GM19438 (cell line): ENCODE measurements around the gene TTLL8.

ENCODE experiments used
- ATAC-seq: cut with Tn5 transposase; IDR thresholded peaks from one replicate; pipeline ENCODE4 v1.9.1; 2021; ENCODE audit warnings: low read depth; ENCODE audit not compliant: unreplicated experiment

Gene TTLL8

DNA sequence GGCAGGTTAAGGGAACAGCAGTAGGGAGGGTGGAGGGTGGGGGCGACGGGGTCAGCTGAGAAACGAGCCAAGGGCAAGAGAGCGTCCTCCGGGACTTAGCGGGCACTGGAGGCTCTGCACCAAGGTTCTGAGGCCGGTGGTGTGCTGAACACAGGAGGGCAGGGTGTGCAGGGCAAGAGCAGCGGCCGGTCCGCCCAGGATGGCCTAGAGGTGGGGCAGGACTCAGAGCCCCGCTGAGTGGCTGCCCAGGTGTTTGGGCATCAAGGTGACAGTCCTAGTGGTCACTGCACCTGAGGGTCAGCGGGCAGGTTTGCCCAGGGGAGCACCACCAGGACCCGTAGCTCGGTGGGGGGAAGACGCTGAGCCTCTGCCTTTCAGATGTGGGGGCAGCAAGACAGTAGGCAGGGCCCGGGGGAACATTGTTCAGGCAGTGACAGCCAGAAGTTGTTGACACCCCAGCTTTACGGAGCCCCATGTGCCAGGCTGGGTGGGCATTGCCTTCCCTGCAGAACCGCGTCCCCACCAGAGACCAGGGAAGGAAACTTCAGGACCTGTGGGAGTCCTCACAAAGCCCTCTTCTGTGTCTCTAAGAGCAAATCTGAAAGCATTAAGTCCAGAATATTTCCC is 4.5 kb upstream of the TTLL8 start:
- no peak for ATAC-seq

DNA sequence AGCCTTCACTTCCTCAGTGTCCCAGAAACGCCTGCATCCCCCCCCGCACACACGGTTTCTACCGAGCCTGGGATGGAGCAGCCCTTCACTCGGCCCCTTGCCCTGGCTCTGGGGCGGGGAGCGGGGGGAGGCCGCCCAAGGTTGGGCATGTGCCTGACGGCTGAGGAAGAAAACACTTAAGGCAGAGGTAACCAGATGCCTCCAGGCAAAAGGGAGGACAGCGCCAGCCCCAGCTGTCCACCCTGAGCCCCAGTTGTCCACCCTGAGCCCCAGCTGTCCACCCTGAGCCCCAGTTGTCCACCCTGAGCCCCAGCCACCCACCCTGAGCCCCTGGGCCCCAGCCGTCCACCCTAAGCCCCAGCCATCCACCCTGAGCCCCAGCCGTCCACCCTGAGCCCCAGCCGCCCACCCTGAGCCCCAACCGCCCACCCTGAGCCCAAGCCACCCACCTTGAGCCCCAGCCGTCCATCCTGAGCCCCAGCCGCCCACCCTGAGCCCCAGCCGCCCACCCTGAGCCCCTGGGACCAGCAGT is 3.8 kb upstream of the TTLL8 start:
- no peak for ATAC-seq

GRCh38 chr22:50061141-50061823 is 3.2 kb upstream of the TTLL8 start:
- no peak for ATAC-seq

GRCh38 chr22:50060441-50061140 is 2.5 kb upstream of the TTLL8 start:
- ATAC-seq, result no peak

DNA sequence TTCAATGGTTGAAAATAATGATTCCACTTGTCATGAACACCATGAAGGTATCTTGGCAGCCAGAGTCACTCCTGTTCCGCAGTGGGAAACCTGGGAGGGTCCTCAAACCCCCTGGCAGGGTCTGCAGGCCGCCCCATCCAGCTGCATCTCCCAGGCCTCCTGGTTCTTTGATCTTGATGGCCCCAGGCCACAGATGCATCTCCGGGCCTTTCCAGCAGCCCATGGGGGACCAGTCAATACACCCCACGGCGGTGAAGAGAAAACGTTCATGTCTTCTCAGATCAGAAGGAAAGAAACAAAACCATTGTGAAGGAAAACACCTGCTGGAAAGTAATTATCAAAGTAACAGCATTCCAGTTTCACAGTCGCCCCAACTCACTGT is 1.8 kb upstream of the TTLL8 start:
- no peak for ATAC-seq

DNA sequence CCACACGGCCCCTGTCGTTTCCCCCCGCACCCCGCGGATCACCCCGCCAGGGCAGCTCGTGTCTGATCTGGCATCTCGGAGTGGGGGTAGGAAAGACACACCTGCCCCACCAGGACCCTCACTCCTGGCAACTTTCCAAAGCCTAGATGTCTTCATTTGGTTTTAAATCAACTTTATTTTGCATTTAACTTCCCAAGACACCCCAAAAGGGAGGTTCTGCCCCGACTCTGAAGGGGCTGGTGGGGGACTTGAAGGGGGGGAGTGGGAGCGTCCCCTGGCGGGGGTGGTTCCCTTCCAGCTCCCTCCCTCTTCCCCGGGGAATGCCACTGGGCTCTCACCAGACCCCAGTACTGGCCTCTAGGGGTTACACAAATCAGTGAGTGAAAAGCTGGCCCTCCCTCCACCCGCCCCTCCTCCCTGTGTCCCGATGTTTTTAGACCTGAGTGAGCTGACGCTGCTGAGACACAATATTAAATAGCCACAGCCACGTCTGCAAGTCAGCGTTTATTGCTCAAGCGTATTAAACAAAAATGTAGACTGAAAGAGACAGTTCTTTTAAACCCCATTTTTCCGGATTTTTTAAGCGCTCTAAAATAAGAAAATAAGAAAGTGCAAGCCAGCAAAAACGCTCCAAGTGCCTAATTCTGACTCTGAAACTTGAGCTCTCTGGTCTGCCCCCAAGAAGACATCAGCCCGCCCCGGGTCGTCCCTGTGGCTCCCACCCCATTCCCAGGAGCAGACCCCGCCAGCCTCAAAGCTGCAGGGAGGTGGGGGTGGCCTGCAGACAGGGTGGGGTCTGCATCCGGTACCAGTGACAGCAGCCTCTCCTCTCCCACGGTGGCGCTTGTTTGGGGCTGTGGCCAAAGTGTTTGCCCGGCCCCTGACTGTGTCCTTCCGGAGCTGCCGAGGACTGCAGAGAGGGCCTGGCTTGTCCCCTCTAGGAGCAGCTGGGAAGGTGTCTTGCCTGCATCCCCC is 1.1 kb upstream of the TTLL8 start:
- no peak for ATAC-seq

DNA sequence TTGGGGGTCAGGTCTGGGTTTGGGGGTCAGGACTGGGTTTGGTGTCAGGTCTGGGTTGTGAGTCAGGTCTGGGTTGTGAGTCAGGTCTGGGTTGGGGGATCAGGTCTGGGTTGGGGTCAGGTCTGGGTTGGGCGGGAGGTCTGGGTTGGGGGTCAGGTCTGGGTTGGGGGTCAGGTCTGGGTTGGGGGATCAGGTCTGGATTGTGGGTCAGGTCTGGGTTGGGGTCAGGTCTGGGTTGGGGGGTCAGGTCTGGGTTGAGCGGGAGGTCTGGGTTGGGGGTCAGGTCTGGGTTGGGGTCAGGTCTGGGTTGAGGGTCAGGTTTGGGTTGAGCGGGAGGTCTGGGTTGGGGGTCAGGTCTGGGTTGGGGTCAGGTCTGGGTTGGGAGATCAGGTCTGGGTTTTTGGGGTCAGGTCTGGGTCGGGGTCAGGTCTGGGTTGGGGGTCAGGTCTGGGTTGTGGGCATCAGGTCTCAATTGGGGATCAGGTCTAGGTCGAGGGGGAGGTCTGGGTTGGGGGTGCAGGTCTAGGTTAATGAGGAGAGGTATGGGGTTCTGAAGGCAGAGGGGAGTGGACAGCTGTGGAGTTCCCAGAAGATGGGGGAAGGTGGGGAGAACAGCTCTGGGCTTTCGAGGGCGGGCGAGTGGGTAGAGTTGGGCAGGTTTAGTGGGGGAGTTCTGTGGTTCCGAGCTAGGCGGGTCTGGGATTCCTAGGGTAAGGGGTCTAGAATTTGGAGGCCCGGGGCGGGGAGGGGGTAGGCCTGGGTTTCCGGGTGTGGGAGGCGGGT is 629 bp downstream of the TTLL8 start:
- no peak for ATAC-seq

GRCh38 chr22:50056214-50056972 is 1.7 kb downstream of the TTLL8 start:
- ATAC-seq, result no peak

GRCh38 chr22:50053861-50054260 is 4.2 kb downstream of the TTLL8 start:
- no peak for ATAC-seq

- ATAC-seq, result no peak
Measured at GRCh38 chr22:50051930-50052329, 6.2 kb downstream of the TTLL8 start.

DNA sequence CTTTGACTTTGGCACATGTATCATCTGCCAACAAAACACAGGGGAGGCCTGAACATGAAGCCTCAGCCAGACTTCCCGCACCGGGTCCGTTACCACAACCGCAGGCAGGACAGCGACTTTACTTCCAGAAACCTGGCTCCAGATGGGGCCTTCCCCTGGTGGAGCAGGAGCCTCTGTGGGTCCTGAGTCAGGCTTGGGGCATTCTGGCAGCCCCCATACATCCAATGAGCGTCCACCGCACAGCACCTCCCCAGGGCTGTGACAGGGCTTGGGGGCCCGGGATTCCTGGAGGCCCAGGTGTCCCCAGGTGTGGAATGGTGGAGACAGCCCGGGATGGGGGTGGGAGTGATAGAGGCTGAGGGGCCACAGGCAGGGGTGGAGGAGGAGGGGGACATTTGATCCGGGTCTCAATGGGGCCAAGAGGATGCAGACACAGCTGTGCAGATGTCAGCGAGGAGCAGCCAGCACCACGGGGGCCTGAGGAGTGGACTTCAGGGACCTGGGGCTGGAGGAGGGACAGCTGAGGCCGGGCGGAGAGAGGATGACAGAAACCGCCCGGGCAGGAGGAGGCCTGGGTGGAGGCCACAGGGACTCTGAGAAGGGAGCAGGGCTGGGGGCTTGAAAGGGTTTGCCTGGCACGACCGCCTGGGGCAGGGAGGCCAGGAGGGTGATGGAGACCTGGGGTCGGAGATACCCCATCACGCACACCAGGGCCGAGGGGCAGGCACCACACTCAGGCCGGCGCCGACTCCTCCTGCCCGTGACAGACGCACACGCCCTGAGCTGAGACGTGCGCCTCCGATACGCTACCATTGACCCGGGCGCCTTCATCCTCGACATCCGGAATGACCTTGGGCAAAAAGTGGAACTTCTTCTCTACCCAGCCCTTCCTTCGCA is 8.6 kb downstream of the TTLL8 start:
- no peak for ATAC-seq

DNA sequence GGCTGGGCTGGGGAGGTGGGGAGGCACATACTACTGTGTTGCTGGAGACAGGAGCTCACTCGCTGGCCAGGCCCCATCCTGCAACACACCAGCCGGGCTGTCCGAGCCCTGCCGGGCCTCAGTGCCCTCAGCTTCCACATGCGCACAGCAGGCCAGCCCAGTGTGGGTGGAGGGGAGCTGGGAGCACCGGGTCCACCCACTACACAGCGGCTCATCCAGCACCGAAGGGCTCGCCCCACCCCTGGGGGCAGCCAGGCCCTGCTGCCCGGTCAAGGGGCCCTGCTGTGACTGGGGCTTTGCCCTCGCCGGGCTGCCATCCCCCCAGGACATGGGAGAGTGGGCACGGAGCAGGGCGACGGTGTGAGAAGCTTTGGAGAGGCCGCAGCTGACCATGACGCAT is 9.3 kb downstream of the TTLL8 start:
- ATAC-seq, result no peak

DNA sequence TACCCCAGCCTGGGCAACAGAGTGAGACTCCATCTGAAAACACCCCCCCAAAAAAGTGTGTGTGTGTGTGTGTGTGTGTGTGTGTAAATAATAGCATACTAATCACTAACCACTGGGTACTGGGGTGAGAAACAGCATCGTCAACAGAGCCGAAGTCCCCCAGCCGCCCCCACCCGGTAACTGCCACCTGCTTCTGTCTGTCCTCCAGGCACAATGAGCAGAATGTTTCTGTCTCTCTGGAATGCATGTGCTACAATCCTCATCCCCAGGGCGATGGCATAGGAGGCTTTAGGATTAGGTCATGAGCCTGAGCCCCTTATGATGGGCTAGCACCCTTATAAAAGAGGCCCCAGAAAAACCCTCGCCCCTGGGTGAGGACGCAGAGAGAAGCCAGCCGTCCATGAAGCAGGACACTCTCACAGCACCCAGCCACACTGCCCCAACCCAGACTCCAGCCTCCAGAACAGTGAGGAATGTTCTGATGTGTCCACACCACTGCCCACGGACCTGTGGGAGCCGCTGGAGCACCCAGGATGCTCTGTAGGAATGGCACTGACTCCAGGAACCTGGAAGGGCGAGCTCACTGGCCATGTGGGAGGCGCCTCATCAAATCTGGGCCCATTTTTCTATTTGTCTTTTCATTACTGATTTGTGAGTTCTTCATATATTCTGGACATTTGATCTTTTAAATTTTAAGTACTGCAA is 9.9 kb downstream of the TTLL8 start:
- no peak for ATAC-seq

- no peak for ATAC-seq
Measured at GRCh38 chr22:50047346-50047745, 10.8 kb downstream of the TTLL8 start.

DNA sequence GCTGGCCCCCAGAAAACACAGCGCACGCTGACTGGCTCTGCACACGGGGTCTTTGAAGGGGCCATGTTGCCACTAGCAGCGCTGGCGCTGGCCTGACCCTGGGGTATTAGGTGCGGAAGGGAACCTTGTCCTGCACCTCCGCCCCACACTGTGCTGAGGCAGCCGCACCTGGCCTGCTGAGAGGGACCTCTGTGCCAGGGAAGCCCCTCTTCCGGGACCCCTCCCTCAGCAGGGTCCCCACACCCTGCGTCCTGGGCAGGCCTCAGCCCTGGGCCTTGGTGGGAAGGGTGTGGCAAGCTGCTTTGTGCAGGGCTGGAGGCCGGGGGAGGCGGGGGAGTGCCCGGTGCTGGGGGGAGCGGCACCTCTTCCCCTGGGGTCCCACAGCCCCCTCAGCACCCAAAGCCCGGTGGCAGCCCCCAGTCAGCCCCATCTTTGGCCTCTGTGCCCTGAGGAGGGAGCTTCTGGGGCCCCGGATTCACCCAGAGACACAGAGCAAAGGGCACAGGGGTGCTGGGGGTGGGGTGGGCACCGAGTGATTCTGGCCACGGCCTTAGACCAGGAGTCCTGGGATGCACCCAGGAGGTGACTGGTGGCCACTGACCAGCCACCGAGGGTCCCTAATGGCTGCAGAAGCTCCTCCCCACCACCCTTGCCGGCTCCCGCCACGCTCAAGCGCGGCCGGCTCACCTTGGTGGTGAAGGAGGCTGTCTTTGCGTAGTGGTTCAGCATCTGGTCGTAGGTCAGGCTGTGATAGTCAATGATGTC is 11.4 kb downstream of the TTLL8 start:
- ATAC-seq, result no peak

GRCh38 chr22:50046019-50046415 is 12.1 kb downstream of the TTLL8 start:
- no peak for ATAC-seq
